GM12891 (cell line): ENCODE results near the gene IKZF1.

Source experiments
- PAX5 ChIP-seq: IDR thresholded peaks from 2 replicates; pipeline ENCODE4 v1.6.1; 2011; ENCODE audit warnings: low read length, moderate library complexity, mild to moderate bottlenecking; ENCODE audit not compliant: insufficient read depth, severe bottlenecking
- POLR2A ChIP-seq: IDR thresholded peaks from 2 replicates; pipeline ENCODE4 v1.6.1; 2011; ENCODE audit warnings: low read depth, low read length, control low read depth
- POLR2AphosphoS5 ChIP-seq: IDR thresholded peaks from 2 replicates; pipeline ENCODE4 v1.6.1; 2011; ENCODE audit warnings: low read depth, low read length, control low read depth
- SPI1 ChIP-seq: IDR thresholded peaks from 2 replicates; pipeline ENCODE4 v1.6.1; 2011; ENCODE audit warnings: low read depth, low read length, control low read depth
- TAF1 ChIP-seq: IDR thresholded peaks from 2 replicates; pipeline ENCODE4 v1.6.1; 2011; ENCODE audit warnings: low read depth, low read length, control low read depth

DNA sequence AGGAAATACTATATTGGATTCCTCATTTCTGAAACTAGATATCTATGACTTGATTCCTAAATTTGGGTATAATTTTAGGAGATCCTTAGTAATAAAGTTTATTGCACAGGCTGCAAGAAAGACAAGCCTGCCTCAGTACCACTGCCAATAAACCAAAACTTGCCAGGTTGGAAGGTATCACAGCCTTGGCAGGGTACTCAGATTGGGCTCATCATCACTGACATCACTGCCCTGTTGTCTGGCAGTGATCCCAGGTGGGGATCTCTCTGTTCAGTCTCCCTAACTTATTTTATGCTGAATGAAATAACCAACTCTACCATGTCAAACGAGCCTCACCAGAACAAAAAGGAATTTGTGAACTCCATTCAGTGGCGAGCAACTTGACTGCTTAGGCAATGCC is 126.8 kb downstream of the IKZF1 start:
- TF ChIP-seq POLR2A (no peak), POLR2AphosphoS5 (no peak), TAF1 (no peak), SPI1 (no peak), PAX5 (no peak)
